SH-SY5Y (cell line): ENCODE data around the gene WNK3.

Experiments used
- GATA2 ChIP-seq: IDR thresholded peaks from 2 replicates; pipeline ENCODE4 v1.6.1; 2011; ENCODE audit warnings: mild to moderate bottlenecking, low read depth, low read length
- GATA3 ChIP-seq: IDR thresholded peaks from 2 replicates; pipeline ENCODE4 v1.6.1; 2011; ENCODE audit warnings: low read depth, mild to moderate bottlenecking, low read length, moderate library complexity

DNA sequence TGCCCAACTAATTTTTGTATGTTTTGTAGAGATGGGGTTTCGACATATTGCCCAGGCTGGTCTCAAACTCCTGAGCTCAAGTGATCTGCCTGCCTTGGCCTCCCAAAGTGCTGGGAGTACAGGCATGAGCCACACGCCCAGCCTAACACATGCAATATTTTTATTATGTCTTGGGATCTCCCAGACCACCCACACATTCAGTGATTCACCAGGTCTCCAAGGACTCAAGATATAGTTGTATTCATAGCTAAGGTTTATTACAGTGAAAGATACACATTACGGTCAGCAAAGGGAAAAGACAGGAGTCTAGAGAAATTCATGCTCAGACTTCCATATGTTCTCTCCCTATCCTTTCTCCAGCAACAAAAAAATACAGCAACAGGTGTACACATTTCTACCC lies 149.3 kb downstream of the WNK3 start:
- no peak for TF ChIP-seq GATA2
- no peak for TF ChIP-seq GATA3
